Activated T-cell treated with anti-CD3 and anti-CD28 coated beads for 24 hours (primary cell): ENCODE results near the gene ADAMTS10.
"Not testable (repeated sequence)": the region's sequence is repeated elsewhere in the genome, so short reads cannot be mapped to it uniquely, and the experiment has no call there.

ENCODE experiments used
- DNase-seq: peaks from one replicate; pipeline ENCODE4 v3.0.0-alpha.2; 2020; ENCODE audit warnings: low read depth

ADAMTS10 gene

DNA sequence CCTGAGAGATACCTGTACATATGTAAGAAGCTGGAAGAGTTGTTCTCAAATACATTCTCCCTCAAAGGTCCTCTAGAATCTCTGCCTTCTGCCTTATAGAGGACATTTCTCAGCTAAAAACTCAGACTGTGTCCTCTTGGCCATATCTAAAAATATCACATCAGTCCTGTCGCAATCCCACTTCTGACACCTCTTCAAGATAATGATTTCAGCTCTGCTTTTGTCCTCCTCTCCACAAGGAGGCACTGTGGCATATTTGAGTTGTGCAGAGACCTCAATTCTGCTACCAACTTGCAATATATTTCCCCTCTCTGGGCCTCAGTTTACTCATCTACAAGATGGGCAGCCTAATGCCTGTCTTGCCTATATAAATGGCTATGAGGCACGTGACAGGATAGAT, 16.6 kb downstream of the ADAMTS10 start:
- no peak for DNase-seq

DNA sequence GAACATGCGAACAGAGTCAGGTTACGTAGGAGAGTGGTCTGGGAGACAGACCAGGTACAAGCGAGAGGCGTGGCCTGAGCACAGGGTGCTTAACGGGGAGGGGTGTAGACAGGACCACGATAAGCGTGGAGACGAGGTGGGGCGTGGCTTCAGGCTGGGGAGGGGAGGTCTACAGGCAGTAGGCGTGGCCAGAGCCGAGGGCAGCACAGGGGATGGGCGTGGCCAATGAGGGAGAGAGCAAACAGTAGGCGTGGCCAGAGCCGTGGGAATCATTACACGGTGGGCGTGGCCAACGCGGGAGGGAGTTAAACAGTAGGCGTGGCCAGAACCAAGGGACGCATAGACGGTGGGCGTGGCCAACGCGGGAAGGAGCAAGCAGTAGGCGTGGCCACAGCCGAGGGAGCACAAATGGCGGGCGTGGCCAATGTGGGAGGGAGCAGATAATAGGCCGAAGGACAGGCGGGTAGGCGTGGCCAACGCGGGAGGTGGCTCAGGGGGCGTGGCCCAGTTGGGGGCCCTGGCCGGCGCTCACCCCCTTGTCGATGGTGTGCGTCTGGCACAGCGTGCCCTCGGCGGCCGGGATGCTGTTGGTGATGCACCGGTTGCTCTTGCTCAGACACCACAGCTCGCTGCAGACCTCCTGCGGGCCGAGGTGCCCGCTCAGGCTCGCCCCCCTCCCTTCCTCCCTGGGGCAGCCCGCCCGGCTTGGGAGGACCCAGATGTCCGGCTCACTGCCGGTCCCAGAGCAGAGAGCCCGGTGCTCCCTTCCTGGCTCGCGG, 18.1 kb downstream of the ADAMTS10 start:
- DNase-seq: peak; percentile 95

DNA sequence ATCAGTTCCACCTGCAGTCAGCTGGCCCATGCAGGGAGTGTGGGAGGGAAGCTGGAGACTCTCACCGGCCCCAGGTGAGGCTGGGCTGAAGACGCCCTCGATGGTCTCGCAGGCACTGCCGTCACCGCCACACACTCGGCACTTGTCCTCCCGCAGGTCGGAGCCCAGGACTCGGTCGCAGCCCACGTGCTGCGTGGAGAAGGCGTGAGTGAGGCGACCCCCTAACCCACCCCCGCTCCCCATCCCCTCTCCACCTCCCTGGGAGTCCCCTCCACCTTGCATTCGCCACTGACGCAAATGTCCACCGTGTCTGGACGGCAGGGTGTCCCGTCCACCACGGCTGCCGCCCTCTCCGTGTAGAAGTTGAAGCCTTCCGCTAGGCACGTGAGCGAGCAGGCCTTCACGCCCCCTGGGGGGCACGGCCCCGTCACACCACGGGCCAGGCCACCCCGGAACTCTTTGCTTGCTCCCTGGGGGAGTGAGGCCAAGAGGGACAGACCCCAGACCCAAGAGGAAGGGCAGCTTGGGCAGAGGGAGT, 21.3 kb downstream of the ADAMTS10 start:
- no peak for DNase-seq

DNA sequence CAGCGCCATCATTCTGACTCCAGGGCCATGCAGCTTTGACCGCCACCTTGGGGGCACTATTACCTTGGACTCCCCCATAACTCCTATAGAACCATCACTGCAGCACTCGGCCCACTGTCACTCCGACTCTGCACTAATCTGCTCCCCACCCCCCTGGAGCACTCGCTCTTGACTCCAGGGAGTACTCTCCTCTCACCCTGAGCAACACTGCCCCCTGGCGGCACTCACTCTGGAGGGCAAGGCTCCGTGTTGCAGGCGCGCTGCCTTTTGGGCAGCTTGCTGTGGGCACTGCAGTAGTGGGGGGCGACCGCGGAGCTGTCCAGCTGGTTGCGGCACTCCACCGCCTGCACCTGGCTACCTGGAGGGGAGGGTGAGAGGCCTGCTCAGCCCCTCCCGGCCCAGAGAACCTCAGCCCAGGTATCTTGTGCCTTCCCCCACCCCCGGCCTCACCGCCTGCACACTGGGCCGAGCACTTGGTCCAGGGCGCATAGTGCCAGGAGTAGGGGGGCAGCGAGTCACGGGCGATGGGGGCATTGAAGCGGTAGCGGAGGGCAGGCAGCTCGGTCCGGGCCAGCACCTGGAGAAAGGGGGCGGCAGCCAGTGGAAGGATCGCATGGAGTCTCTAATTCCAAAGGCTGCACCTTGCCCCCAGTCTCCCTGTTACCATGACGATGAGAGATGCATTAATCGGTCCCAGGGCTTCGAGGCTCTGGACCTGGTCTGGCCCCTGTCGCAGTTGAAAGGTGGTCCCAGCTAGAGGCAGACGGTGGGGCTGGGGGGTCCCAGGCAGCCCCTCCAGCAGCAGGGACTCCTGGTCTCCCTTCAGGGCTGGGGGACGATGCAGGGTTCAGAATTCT, 24.4 kb downstream of the ADAMTS10 start:
- no peak for DNase-seq

DNA sequence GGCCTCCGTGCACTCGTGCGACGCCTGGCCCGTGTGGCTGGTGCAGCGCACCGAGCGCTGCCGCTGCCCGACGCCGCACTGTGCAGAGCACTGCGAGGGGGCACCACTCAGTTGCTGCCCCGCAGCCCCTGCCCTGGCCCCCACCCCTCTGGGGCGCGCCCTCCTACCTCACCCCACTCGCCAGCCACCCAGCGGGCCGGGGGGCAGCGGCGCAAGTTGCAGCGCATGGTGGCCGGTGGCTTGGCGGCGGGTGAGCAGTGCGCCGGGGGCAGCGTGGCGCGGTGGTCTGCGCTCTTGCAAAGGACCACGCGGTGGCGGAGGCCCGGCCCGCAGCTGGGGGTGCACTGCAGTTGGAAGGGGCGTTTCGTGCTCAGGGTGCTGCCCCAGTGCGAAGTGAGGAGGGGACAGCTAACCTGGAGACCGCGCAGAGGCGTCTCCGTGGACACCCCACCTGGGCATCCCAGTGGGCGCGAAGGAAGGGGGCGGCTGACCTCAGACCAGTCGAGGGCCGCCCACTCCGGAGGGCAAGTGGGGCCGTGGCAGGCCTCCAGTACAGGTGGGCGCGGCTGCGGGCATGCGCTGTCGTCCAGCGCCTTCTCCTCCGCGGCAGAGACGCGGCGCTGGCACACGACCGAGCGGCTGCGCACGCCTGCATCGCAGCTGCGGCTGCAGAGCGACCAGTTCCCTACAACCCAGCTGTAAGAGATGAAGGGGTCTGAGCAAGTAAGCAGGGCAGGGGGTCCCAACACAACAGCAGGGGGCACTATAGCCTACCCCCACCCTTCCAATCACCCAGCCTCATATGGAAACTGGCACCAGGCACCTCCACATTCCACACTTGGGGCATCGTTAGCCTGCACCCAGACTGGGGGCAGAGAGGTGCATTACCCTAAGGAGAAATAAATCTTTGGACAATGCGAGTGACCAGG, 25.3 kb downstream of the ADAMTS10 start:
- no peak for DNase-seq

DNA sequence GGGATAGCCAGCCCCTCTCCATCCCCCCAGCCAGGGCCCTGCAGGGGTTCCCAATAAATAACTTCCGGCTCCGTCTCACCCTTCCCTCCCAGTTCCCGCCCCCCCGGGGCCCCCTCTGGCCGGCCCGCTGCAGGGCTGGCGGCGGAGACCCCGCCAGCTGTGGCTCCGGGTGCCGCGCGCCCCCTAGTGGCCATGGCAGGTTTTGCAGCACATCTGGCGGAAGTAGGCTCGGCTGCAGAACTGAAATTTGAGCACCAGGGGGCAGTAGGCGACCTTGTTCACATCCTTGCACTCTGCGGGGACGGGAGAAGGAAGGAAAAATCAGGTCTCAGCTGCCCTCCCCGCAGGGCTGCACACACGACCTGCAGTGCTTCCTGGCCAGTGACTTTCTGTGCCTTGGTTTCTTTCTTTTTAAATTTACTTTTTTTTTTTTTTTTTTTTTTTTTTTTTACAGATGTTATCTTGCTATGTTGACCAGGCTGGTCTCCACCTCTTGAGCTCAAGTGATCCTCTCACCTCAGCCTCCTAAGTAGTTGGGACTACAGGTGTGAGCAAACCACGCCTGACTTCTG, 29.7 kb downstream of the ADAMTS10 start:
- DNase-seq: peak; percentile 76

DNA sequence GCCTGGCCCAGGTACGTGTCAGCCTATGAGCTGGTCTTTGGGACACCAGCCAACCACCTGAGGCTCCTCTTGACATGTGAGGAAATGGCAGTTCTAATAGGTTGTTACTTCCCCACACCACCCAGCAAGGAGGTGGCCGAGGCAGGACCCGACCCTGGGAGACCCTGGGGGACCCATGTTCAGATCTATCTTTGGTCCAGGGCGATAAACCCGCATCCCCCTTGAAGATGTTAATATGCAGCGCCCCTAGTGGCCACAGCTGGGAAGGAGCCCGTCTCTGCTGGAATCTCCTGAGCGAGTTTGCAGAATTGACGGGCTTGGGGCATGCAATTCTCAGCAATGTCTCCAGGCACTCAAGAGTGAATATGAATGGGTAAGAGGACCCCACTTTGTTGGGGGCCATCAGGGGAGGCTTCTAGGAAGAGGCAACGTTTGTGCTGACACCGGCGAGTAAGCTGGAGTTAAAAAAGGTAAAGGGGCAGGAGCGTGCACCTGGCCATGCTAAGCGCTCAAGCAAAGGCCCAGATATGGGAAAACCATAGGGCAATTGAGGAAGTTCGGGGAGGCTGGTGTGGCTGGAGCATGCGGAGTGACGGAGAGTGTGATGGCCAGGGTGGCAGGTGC, 31.8 kb downstream of the ADAMTS10 start:
- DNase-seq: peak; percentile 77

DNA sequence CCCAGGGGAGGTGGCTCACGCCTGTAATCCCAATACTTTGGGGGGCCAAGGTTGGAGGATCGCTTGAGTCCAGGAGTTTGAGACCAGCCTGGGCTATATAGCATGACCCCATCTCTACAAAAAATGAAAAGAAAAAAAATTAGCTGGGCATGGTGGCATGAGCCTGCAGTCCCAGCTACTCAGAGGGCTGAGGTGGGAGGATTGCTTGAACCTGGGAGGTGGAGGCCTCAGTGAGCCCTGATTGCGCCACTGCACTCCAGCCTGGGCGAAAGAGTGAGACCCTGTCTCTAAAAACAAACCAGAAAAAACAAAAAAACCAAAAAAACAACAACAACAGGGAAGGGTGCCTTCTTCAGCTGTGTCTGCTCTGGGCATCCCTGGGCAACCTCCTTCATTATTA, 32.8 kb downstream of the ADAMTS10 start:
- no peak for DNase-seq

GRCh38 chr19:8577247-8577646, 33.3 kb downstream of the ADAMTS10 start, which contains the start of gene MYO1F:
Gene MYO1F, minus strand, starts transcription at chr19:8577442. Its CDS starts 133 bp downstream, at chr19:8577309.
- no peak for DNase-seq

GRCh38 chr19:8576273-8576993, 34.1 kb downstream of the ADAMTS10 start:
- no peak for DNase-seq

DNA sequence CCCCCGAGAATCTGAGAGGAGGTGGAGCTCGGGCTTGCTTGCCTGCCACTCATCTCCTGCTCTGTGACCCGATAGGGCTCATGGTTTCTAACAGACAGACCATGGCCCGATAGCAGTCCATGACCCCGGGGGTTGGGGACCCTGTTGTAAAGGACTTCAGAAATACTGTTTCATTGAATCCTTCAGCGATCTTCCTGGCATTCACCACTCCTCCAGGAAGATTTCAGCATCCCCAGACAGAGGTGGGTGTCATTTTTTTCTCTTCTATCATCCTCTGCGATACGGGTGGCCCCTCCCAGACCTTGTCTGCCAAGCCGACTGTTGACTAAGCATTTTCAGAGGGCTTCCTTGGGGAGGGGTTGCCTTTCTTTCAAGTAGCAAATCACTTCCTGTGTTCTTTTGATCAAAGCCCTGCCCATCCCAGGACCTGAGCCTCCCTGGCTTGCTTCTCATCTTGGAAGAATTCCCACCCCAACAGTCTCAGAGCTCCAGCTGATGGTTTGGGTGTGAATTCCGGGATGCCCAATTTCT, 35.0 kb downstream of the ADAMTS10 start:
- no peak for DNase-seq

DNA sequence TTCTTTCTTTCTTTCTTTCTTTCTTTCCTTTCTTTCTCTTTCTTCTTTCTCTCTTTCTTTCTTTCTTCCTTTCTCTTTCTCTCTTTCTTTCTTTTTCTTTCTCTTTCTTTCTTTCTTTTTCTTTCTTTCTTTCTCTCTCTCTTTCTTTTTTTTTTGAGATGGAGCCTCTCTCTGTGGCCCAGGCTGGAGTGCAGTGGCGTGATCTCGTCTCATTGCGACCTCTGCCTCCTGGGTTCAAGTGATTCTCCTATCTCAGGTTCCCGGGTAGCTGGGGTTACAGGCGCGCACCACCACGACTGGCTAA, 35.9 kb downstream of the ADAMTS10 start:
- DNase-seq: not testable (repeated sequence)

DNA sequence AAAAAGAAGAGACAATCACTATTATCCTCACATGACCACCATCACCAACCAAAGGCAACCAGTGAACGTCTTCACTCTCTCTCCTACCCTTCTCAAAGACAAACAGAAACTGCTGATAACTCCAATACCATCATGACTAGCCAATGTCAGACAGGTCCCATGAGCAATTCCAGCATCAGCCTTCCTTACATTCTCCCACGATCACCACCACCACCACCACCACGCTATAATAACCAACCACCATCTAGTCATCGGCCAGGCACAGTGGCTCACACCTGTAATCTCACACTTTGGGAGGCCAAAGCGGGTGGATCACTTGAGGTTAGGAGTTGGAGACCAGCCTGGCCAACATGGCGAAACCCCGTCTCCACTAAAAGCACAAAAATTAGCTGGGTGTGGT, 37.2 kb downstream of the ADAMTS10 start:
- no peak for DNase-seq

DNA sequence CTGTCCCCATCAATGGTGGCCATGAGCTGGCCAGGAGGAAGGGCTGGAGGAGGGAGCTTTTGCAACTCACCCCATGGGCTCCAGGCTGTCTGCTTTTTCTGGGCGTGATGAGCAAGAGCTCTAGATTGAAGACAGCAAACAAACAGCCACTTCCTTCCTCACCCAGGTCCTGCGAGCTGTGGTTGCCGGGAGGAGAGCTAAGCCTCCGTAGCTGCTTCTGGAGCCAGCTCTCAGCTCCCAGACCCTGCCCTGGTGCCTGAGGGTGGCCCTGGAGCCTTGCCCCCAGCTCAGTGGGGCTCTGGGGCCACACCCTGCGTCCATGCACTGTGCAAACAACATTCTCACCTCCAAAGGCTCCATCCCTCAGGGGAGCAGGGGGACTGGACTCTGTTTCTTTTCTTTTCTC, 39.5 kb downstream of the ADAMTS10 start:
- DNase-seq: no peak

GRCh38 chr19:8569066-8569771, 41.3 kb downstream of the ADAMTS10 start:
- DNase-seq: peak; percentile 51

- no peak for DNase-seq
Measured at GRCh38 chr19:8567522-8568172, 42.9 kb downstream of the ADAMTS10 start.

DNA sequence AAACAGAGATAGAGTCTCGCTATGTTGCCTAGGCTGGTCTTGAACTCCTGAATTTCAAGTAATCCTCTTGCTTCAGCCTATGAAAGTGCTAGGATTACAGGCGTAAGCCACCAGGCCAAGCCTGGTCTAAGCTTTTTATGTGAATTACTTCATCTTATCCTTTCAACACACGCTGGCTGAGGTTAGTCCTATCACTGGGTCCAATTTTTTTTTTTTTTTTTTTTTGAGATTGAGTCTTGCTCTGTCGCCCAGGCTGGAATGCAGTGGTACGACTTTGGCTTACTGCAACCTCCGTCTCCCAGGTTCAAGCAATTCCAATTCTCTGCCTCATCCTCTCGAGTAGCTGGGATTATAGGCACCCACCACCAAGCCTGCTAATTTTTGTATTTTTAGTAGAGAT, 43.7 kb downstream of the ADAMTS10 start:
- no peak for DNase-seq

DNA sequence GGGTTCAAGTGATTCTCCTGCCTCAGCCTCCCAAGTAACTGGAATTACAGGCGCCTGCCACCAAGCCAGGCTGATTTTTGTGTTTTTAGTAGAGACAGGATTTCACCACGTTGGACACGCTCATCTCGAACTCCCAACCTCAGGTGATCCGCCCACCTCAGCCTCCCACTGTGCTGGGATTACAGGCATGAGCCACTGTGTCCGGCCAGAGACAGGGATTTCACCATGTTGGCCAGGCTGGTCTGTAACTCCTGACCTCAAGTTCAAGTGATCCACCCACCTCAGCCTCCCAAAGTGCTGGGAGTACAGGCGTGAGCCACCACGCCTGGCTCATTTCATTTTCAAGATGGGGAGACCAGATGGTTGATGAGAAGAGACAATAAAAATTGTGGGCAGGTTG, 45.6 kb downstream of the ADAMTS10 start:
- not testable (repeated sequence) for DNase-seq
